VCaP (cell line): ENCODE data around the gene KPNA3.

Experiments
- H3K27ac ChIP-seq: fragments of 450-650 bp; 2 replicates; pipeline ENCODE4 v1.5.1; 2017
- TF ChIP-seq, protein P1 (sequence below): fragments of 450-650 bp; conservative IDR thresholded peaks from 2 replicates; pipeline ENCODE4 v1.5.1; 2017; ENCODE audit warnings: mild to moderate bottlenecking, moderate library complexity

The KPNA3 gene

GRCh38 chr13:49792550-49793324 is at the start of gene KPNA3:
TSS of gene KPNA3 (minus strand) at chr13:49792682. CDS start at chr13:49792506, 176 bp downstream.
- TF ChIP-seq, protein P1, sequence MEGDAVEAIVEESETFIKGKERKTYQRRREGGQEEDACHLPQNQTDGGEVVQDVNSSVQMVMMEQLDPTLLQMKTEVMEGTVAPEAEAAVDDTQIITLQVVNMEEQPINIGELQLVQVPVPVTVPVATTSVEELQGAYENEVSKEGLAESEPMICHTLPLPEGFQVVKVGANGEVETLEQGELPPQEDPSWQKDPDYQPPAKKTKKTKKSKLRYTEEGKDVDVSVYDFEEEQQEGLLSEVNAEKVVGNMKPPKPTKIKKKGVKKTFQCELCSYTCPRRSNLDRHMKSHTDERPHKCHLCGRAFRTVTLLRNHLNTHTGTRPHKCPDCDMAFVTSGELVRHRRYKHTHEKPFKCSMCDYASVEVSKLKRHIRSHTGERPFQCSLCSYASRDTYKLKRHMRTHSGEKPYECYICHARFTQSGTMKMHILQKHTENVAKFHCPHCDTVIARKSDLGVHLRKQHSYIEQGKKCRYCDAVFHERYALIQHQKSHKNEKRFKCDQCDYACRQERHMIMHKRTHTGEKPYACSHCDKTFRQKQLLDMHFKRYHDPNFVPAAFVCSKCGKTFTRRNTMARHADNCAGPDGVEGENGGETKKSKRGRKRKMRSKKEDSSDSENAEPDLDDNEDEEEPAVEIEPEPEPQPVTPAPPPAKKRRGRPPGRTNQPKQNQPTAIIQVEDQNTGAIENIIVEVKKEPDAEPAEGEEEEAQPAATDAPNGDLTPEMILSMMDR = peak; percentile 34
- H3K27ac ChIP-seq = peak within 1 kb of the TSS; percentile 93

GRCh38 chr13:49841964-49842363 is 49.5 kb upstream of the KPNA3 start:
- no peak overlapping the region for H3K27ac ChIP-seq
- TF ChIP-seq, protein P1 = no peak

DNA sequence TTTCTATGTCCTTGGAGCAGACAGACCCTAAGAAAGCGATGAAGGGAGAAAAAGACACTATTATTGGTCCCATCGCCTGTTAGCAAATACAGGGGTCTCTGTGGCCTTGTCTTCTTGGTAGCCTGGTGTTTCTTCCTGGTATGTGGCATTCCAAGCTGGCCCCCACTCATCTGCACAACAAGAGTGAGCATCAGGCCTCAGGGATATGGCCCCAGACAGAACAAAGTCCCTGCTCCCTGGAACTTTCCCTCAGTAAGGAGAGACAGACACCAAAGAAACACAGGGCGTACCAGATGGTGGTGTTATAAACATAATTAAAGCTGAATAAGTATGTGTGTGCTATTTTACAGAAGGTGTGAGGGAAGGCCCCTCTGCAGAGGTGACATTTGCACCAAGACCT is 48.2 kb upstream of the KPNA3 start:
- TF ChIP-seq, protein P1 = no peak
- H3K27ac ChIP-seq = no peak overlapping the region

- TF ChIP-seq, protein P1 = no peak
- no peak overlapping the region for H3K27ac ChIP-seq
Measured at GRCh38 chr13:49840266-49840665, 47.8 kb upstream of the KPNA3 start.

DNA sequence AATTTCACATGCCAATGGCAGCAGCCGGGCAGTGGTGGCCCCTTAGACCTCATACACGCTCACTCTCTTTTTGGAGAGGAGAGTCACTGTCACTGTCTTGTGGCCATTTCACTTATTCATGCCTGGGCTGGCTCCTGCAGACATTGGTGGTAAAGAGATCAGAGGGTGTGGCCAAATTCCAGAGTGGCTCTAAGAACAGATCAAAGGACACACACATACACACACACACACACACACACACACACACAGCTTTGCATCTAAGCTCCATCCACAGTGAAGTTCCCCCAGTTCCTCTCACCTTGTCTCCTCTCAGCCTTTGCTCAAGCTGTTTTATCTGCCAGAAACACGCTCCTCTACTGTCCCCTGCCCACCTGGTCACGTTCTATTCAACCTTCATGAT is 46.5 kb upstream of the KPNA3 start:
- H3K27ac ChIP-seq = no peak overlapping the region
- TF ChIP-seq, protein P1 = no peak

DNA sequence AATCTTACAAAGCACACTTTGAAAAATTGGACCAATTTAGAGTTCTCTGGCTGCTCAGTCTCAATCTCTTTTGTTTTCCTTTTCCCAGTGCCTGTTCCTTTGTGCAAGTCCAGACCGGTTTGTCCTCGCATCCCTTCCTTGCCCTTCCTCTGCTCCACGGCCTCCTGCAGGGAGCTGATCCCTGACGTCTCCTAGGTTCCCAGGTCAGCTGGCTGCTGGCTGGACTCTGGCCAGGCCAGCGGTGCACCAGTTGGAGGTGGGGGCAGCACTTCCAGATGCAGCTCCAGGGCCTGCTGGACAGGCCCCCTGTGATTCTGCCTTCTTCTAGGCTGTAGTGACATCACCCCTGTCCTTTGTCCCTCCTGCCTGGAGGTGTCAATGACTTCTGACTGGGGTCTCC is 44.0 kb upstream of the KPNA3 start:
- TF ChIP-seq, protein P1 = no peak
- no peak overlapping the region for H3K27ac ChIP-seq

- TF ChIP-seq, protein P1 = no peak
- H3K27ac ChIP-seq = no peak overlapping the region
Measured at GRCh38 chr13:49833402-49833801, 40.9 kb upstream of the KPNA3 start.
